Measurements from ENCODE around the gene BOLA3.

Gene BOLA3

DNA sequence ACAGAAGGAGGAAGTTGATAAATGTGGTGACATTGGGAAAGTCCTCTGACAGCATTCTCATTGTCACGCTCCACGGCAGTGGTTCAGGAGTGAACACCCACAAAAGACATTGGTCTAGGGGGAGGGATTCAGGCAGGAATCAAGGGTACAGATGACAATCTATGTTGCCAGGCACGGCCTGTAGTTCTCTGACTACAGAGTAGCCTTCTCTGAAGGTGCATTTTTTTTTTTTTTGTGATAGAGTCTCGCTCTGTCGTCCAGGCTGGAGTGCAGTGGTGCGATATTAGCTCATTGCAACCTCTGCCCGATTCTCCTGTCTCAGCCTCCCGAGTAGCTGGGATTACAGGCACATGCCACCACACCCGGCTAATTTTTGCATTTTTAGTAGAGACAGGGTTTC lies 38.3 kb upstream of the BOLA3 start:
- peak overlapping the region; percentile 13 for H3K4me3 ChIP-seq (ENCODE audit: low read depth, low read length)
- DNase-seq (ENCODE audit: low read depth), result peak; percentile 99
- no peak for TF ChIP-seq POLR2A (IDR thresholded peaks at IDR 0.05; ENCODE audit: extremely low read depth, insufficient read length)
- TF ChIP-seq, protein P1, sequence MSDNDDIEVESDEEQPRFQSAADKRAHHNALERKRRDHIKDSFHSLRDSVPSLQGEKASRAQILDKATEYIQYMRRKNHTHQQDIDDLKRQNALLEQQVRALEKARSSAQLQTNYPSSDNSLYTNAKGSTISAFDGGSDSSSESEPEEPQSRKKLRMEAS (IDR thresholded peaks at IDR 0.05; ENCODE audit: low read depth, low read length), result peak; percentile 63
- peak; percentile 57 for TF ChIP-seq MYC (IDR thresholded peaks at IDR 0.05; ENCODE audit: low read depth, low read length)
- TF ChIP-seq, protein P2, sequence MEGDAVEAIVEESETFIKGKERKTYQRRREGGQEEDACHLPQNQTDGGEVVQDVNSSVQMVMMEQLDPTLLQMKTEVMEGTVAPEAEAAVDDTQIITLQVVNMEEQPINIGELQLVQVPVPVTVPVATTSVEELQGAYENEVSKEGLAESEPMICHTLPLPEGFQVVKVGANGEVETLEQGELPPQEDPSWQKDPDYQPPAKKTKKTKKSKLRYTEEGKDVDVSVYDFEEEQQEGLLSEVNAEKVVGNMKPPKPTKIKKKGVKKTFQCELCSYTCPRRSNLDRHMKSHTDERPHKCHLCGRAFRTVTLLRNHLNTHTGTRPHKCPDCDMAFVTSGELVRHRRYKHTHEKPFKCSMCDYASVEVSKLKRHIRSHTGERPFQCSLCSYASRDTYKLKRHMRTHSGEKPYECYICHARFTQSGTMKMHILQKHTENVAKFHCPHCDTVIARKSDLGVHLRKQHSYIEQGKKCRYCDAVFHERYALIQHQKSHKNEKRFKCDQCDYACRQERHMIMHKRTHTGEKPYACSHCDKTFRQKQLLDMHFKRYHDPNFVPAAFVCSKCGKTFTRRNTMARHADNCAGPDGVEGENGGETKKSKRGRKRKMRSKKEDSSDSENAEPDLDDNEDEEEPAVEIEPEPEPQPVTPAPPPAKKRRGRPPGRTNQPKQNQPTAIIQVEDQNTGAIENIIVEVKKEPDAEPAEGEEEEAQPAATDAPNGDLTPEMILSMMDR (IDR thresholded peaks at IDR 0.05; ENCODE audit: low read depth, low read length), result no peak

DNA sequence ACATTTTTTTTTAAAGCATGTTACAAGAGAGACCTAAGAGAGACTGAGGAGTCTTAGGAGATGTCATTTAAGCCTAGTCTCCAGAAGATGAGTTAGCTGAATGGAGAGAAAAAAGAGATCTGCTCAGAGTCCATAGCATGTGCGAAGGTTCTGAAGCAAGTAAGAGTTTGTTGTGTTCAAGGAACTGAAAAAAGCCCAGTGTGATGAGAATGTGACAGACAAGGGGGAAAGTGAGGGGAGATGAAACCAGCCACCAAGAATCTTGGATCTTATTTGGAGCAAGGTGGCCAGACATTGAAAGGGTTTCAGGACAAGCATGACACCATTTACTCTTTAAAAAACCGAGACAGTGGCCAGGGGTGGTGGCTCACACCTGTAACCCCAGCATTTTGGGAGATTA lies 36.2 kb upstream of the BOLA3 start:
- TF ChIP-seq POLR2A (IDR thresholded peaks at IDR 0.05; ENCODE audit: extremely low read depth, insufficient read length) (no peak), MYC (IDR thresholded peaks at IDR 0.05; ENCODE audit: low read depth, low read length) (no peak)
- TF ChIP-seq, protein P2 (IDR thresholded peaks at IDR 0.05; ENCODE audit: low read depth, low read length), result no peak
- TF ChIP-seq, protein P1 (IDR thresholded peaks at IDR 0.05; ENCODE audit: low read depth, low read length), result no peak
- DNase-seq (ENCODE audit: low read depth), result no peak
- no peak overlapping the region for H3K4me3 ChIP-seq (ENCODE audit: low read depth, low read length)

DNA sequence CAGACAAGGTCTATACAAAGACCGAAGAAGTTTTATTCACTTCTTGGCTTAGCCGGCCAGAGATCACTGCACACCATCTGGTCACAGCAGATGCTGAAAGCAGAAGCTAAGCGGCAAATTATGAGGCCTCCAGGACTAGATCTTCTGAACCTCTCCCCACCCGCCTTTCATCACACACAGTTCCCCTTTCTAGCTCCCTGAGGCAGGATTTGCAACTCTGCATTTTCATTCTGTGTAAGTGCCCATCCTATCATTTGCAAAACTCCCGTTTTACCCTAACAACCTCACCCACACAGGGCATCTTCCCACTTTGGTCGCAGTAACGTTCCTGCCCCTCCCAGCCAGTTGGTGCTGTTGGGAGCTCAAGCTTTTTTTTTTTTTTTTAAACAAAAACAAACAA lies 34.0 kb upstream of the BOLA3 start:
- TF ChIP-seq POLR2A (IDR thresholded peaks at IDR 0.05; ENCODE audit: extremely low read depth, insufficient read length) (no peak), MYC (IDR thresholded peaks at IDR 0.05; ENCODE audit: low read depth, low read length) (peak; percentile 29; the same call in 1 of the 2 replicates)
- TF ChIP-seq, protein P1 (IDR thresholded peaks at IDR 0.05; ENCODE audit: low read depth, low read length), result peak; percentile 37; the same call in 1 of the 2 replicates
- TF ChIP-seq, protein P2 (IDR thresholded peaks at IDR 0.05; ENCODE audit: low read depth, low read length), result no peak
- peak overlapping the region; percentile 35 for H3K4me3 ChIP-seq (ENCODE audit: low read depth, low read length)
- peak; percentile 99 for DNase-seq (ENCODE audit: low read depth)

DNA sequence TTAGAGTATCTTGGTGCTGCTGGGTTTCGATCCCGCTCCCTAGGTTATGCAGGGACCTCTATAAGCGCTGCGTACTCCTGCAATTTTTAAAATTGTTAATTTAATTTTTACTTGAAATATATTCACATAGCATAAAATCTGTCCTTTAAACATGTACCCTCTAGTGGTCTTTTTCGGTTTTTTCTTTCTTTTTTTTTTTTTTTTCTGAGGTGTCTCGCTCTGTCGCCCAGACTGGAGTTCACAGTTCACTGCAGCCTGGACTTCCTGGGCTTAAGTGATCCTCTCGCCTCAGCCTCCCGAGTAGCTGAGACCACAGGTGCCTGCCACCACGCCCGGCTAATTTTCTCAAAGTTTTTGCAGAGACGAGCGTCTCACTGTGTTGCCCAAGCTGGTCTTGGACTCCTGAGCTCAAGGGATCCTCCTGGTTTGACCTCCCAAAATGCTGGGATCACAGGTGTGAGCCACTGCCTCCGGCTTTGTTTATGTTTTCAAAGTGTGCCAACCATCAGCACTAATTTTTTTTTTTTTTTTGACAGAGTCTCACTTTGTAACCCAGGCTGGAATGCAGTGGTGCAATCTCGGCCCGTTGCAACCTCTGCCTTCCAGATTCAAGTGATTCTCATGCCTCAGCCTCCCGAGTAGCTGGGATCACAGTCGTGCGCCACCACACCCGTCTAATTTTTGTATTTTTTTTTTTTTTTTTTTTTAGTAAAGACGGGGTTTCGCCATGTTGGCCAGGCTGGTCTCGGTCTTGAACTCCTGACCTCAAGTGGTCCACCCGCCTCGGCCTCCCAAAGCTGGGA lies 31.6 kb upstream of the BOLA3 start:
- DNase-seq (ENCODE audit: low read depth), result no peak
- TF ChIP-seq, protein P1 (IDR thresholded peaks at IDR 0.05; ENCODE audit: low read depth, low read length), result no peak
- TF ChIP-seq, protein P2 (IDR thresholded peaks at IDR 0.05; ENCODE audit: low read depth, low read length), result no peak
- TF ChIP-seq MYC (IDR thresholded peaks at IDR 0.05; ENCODE audit: low read depth, low read length) (no peak), POLR2A (IDR thresholded peaks at IDR 0.05; ENCODE audit: extremely low read depth, insufficient read length) (no peak)
- peak overlapping the region; percentile 42 for H3K4me3 ChIP-seq (ENCODE audit: low read depth, low read length)

DNA sequence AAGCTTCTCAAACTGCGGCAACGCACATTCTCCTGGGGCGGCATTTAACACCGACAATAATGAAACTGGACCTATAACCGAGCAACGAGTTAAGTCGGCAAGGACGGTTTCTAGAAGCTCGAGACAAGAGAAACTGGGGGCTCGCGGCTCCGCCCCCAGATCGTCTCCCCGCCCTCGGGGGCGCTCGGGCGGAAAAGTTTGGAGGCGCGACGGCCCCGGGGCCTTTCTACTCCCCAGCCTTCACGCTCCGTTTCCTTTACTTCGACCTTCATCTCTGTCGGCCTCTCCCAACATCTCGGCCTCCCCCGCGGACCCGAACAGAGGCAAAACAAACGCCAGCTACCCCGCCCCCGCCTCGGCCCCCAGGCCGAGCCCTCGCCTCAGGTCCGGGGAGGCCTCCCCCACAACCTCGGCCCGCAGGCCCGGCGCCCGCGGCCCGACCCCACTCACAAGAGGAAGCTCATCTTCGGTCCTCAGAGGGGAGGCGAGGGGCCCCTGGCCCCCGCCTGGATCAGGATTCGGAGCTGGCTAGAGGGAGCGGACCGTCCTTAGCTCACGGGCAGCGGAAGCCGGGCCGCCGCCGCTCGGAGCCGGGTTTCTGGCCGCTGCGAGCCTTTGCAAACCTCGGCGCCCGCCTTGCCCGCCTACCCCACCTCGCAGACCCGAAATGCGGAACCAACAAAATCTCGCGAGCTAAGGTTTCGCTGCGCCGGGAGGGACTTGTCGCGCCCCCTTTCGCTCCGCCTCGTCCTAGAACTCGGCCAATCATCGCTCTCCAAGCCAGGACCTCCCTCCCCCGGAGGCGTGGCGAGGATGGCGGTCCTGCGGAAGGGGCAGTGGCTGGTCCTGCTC lies 30.7 kb upstream of the BOLA3 start, which contains the start of gene MOB1A:
Gene MOB1A (minus strand): TSS at position 669 of the 852 bp plus-strand sequence. CDS start 205 bp downstream, at position 464.
- H3K4me3 ChIP-seq (ENCODE audit: low read depth, low read length), result peak within 1 kb of the TSS; percentile 95
- peak; percentile 100 for DNase-seq (ENCODE audit: low read depth)
- TF ChIP-seq, protein P1 (IDR thresholded peaks at IDR 0.05; ENCODE audit: low read depth, low read length), result no peak
- TF ChIP-seq, protein P2 (IDR thresholded peaks at IDR 0.05; ENCODE audit: low read depth, low read length), result no peak
- TF ChIP-seq POLR2A (IDR thresholded peaks at IDR 0.05; ENCODE audit: extremely low read depth, insufficient read length), result peak; percentile 93
- peak; percentile 26 for TF ChIP-seq MYC (IDR thresholded peaks at IDR 0.05; ENCODE audit: low read depth, low read length)

All from NB4 (cell line).